Endothelial cell of umbilical vein (primary cell): ENCODE measurements around the gene PGBD5. TPM values are rescaled to one million over a fixed set of nuclear protein-coding genes. Genes with fewer than 3 reads are reported as not detected.
"Not testable (repeated sequence)": the region's sequence is repeated elsewhere in the genome, so short reads cannot be mapped to it uniquely, and the experiment has no call there.

Experiments
- Bru-seq: library from RNA; stranded (reverse); fragments of 400-500 nt; gene quantifications from one replicate; lab custom pipeline; 2021; lab: Mats Ljungman, UMichigan
- BruChase-seq, 2 experiments: library from RNA; stranded (reverse); fragments of 400-500 nt; gene quantifications; one replicate each; lab custom pipeline; 2021; lab: Mats Ljungman, UMichigan
- BruUV-seq: library from RNA; stranded (reverse); fragments of 400-500 nt; replicated peaks from 2 replicates; lab custom pipeline; 2021; lab: Mats Ljungman, UMichigan
- CTCF ChIA-PET: fragments of 300-600, 350-600 bp; sonication (Branson Sonifier 250); formaldehyde crosslinking; loops from one replicate; lab custom pipeline; 2021; ENCODE audit warnings: antibody characterized with exemption, inconsistent platforms; lab: Charles Lee
- POLR2A ChIA-PET: fragments of 300-600, 350-600 bp; sonication (Branson Sonifier 250); formaldehyde crosslinking; loops from one replicate; lab custom pipeline; 2021; ENCODE audit warnings: antibody characterized with exemption, inconsistent platforms; lab: Charles Lee
- DNase-seq: peaks from one replicate; pipeline ENCODE4 v3.0.0-alpha.2; 2011; ENCODE audit warnings: low read depth, low spot score
- FAIRE-seq: peaks from 2 replicates; lab custom pipeline; 2011; peaks lifted over from hg19 to GRCh38; lab: Jason Lieb, UNC
- H2AFZ ChIP-seq: 2 replicates; pipeline ENCODE4 v1.6.0; 2012; ENCODE audit warnings: low read depth, low read length, control low read depth, inconsistent platforms
- H3K27ac ChIP-seq: 2 replicates; pipeline ENCODE4 v1.5.1; 2011; ENCODE audit warnings: low read depth, mild to moderate bottlenecking, control low read depth, low read length, moderate library complexity; ENCODE audit not compliant: insufficient read depth
- H3K27me3 ChIP-seq, 2 experiments: 2 replicates each; pipeline versions ENCODE4 v1.6.0 to v1.6.1; 2011; ENCODE audit warnings: low read length in 2 of 2, mixed read lengths in 1 of 2; ENCODE audit not compliant: control insufficient read depth in 2 of 2, insufficient read depth in 2 of 2
- H3K36me3 ChIP-seq, 2 experiments: 2 replicates in 1 of 2; 3 replicates in 1 of 2; pipeline ENCODE4 v1.5.1; 2011; ENCODE audit warnings: low read length in 2 of 2, mild to moderate bottlenecking in 1 of 2, moderate library complexity in 1 of 2; ENCODE audit not compliant: control insufficient read depth in 2 of 2, insufficient read depth in 2 of 2; ENCODE audit errors: extremely low read depth in 1 of 2
- H3K4me1 ChIP-seq: 3 replicates; pipeline ENCODE4 v1.5.1; 2011; ENCODE audit warnings: mild to moderate bottlenecking, low read length; ENCODE audit not compliant: control insufficient read depth, insufficient read depth; ENCODE audit errors: extremely low read depth
- H3K4me2 ChIP-seq: 2 replicates; pipeline ENCODE4 v1.6.1; 2011; ENCODE audit warnings: low read length, control low read depth, mixed read lengths; ENCODE audit not compliant: insufficient read depth
- H3K4me3 ChIP-seq, 3 experiments: fragments of 200-600 bp in 1 of 3; sonication (generic), shearing (Covaris generic) in 1 of 3; replicated peaks in 1 of 3; 2 replicates each; pipeline ENCODE4 v1.5.1; 2011 to 2016; ENCODE audit warnings: control low read depth in 3 of 3, low read length in 3 of 3, mild to moderate bottlenecking in 2 of 3, inconsistent platforms in 1 of 3, low read depth in 1 of 3, moderate library complexity in 1 of 3; ENCODE audit not compliant: insufficient read depth in 1 of 3
- H3K79me2 ChIP-seq: 2 replicates; pipeline ENCODE4 v1.6.0; 2012; ENCODE audit warnings: low read length, inconsistent platforms; ENCODE audit not compliant: control insufficient read depth, insufficient read depth
- H3K9ac ChIP-seq: replicated peaks from 2 replicates; pipeline ENCODE3; 2011; ENCODE audit warnings: low read length, control low read depth; ENCODE audit not compliant: insufficient read depth; ENCODE audit errors: extremely low read depth
- H3K9me1 ChIP-seq: replicated peaks from 3 replicates; pipeline ENCODE4 v1.6.0; 2011; ENCODE audit warnings: mild to moderate bottlenecking, low read length; ENCODE audit not compliant: control insufficient read depth, insufficient read depth; ENCODE audit errors: extremely low read depth
- H3K9me3 ChIP-seq: replicated peaks from 2 replicates; pipeline ENCODE4 v1.5.1; 2012; ENCODE audit warnings: low read length, inconsistent platforms; ENCODE audit not compliant: control insufficient read depth, insufficient read depth
- H4K20me1 ChIP-seq: replicated peaks from 2 replicates; pipeline ENCODE3; 2011; ENCODE audit warnings: mild to moderate bottlenecking, low read length; ENCODE audit not compliant: control insufficient read depth, insufficient read depth; ENCODE audit errors: extremely low read depth
- FOS ChIP-seq: IDR thresholded peaks from 2 replicates; pipeline ENCODE4 v1.6.1; 2011; ENCODE audit warnings: mild to moderate bottlenecking, low read length, moderate library complexity, borderline replicate concordance; ENCODE audit not compliant: insufficient read depth
- GATA2 ChIP-seq: IDR thresholded peaks from 2 replicates; pipeline ENCODE4 v1.7.0; 2011; ENCODE audit warnings: low read depth, mild to moderate bottlenecking, moderate library complexity, mixed read lengths, low read length; ENCODE audit not compliant: insufficient read length, insufficient read depth
- MYC ChIP-seq: IDR thresholded peaks from one replicate; pipeline ENCODE4 v1.6.1; 2011; ENCODE audit warnings: mild to moderate bottlenecking, low read depth, low read length
- POLR2A ChIP-seq: IDR thresholded peaks from 2 replicates; pipeline ENCODE4 v1.6.1; 2012; ENCODE audit warnings: low read depth, mild to moderate bottlenecking, control low read depth, low read length
- dilution Hi-C: fragments of 300-500 bp; cut with MboI; formaldehyde crosslinking; loops from one replicate; pipeline ENCODE4 v1.15.0; 2019; ENCODE audit warnings: low sequenced_read_pairs; ENCODE audit not compliant: extremely low pct_ligation_motif_present
- intact Hi-C: fragments of 100-400 bp; cut with micrococcal nuclease; formaldehyde crosslinking; loops from one replicate; pipeline ENCODE4 v1.10.0; 2022
- long read RNA-seq: library from polyadenylated mRNA; stranded (forward); transcript quantifications from one replicate; pipeline ENCODE4 v2.0.0, GENCODE V29; 2021
- polyA minus RNA-seq, 3 experiments: library from RNA; depleted of rRNA, polyadenylated mRNA; stranded (reverse); fragments of >200 nt; gene quantifications; 1 replicate in 1 of 3; 2 replicates in 2 of 3; pipeline ENCODE4 v1.2.3, GENCODE V29; 2011
- polyA plus RNA-seq, 4 experiments: library from polyadenylated mRNA; depleted of rRNA in 3 of 4; stranded (reverse) in 3 of 4; unstranded in 1 of 4; fragments of >200 nt; gene quantifications; 2 replicates each; pipeline versions ENCODE4 v1.2.1 to v1.2.3, GENCODE V29; 2011 to 2012; ENCODE audit warnings: missing spikeins in 1 of 4
- total RNA-seq: library from RNA; stranded (reverse); gene quantifications from 2 replicates; pipeline ENCODE4 v1.2.3, GENCODE V29; 2021
- TF ChIP-seq, protein P1 (sequence below): IDR thresholded peaks from 2 replicates; pipeline ENCODE4 v1.6.1; 2011; ENCODE audit not compliant: insufficient read depth, insufficient read length

The PGBD5 gene, protein sequence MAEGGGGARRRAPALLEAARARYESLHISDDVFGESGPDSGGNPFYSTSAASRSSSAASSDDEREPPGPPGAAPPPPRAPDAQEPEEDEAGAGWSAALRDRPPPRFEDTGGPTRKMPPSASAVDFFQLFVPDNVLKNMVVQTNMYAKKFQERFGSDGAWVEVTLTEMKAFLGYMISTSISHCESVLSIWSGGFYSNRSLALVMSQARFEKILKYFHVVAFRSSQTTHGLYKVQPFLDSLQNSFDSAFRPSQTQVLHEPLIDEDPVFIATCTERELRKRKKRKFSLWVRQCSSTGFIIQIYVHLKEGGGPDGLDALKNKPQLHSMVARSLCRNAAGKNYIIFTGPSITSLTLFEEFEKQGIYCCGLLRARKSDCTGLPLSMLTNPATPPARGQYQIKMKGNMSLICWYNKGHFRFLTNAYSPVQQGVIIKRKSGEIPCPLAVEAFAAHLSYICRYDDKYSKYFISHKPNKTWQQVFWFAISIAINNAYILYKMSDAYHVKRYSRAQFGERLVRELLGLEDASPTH
- total RNA-seq: 0.21 TPM in 1 of 2 replicates, not detected in the other
- 0.03 TPM in 1 of 2 replicates, not detected in the other for polyA plus RNA-seq
- polyA plus RNA-seq (2011; cell fraction: cytosol; rRNA removed): 0.06 TPM in 2 replicates
- 0.09 TPM in 1 of 2 replicates, not detected in the other for polyA plus RNA-seq (2011; cell fraction: nucleus; rRNA removed)
- not detected in 2 replicates for polyA plus RNA-seq (2012)
- polyA minus RNA-seq: 0.23 TPM in 1 of 2 replicates, not detected in the other
- 3.2 TPM for polyA minus RNA-seq (2011; cell fraction: cytosol; rRNA and poly(A)+ RNA removed)
- polyA minus RNA-seq (2011; cell fraction: nucleus; rRNA and poly(A)+ RNA removed): not detected in 2 replicates
- percentile 10 among the genes with signal in this experiment for Bru-seq, nascent RNA
- percentile 12 among the genes with signal in this experiment for BruChase-seq, experiment 1, labeled RNA remaining after a 6-hour chase
- BruChase-seq, experiment 2, labeled RNA remaining after a 2-hour chase: percentile 13 among the genes with signal in this experiment
- long read RNA-seq: 0 reads

DNA sequence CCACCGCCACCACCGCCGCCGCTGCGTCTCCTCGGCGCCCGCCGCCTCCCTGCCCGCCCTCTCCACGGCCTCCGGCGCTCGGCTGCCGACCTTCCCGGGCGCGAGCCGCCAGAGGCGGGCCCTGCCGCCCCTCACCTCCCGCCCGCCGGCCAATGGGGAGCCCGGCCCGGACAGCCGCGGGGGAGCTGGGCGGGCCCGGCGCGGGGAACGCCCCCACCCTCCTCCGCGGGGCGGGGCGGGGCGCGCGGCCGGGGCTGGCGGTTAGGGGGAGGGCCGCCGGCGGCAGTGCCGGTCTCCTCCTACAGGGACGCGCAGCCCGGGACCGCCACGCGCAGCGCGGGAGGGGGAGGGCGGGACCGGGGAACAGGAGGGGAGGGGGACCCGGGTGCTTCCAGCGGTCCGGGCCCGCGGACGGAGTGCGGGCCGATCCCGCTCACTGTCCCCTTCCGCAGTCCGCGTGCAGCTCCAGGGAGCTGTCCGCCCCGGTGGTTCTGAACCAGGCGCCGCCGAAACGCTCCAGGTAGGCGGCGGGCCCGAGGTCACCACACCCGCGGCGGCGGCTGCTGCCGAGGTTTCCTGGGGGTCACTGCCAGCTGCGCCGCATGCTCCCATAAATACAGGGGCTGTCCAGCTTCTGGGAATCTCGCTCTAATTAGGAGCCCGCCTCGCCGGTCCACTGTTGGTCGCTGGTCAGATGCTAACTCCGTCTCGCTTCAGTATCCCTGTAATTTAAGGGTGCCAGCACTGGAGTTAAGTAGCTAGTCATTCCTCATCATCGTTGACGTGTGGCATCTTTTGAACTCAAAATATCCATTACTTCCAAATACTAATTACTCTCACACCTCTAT is at the start of gene PGBD5:
Gene PGBD5, minus strand, starts transcription at position 87 of the 848 bp plus-strand sequence. CDS start 404 bp downstream, outside the sequence.
- no peaks in the 10 kb centered on the region for H3K4me1 ChIP-seq
- CTCF ChIA-PET: interaction anchor here (0.7 to 1.0 kb wide), 2 partner anchors 215 to 765 kb away, joined by 3 read pairs; no protein-coding TSS in a partner anchor
- H3K9me3 ChIP-seq: no peaks in the 10 kb centered on the region
- DNase-seq (peak; percentile 58), FAIRE-seq (peak; percentile 38)
- H3K9ac ChIP-seq: no peak within 1 kb of the TSS
- no peaks in the 10 kb centered on the region for H4K20me1 ChIP-seq
- no peak within 1 kb of the TSS for H3K27ac ChIP-seq
- peak within 1 kb of the TSS; percentile 59 for H2AFZ ChIP-seq
- peak within 1 kb of the TSS in 1 of 3 experiments; percentile 42 for H3K4me3 ChIP-seq
- no peaks in the 10 kb centered on the region for H3K79me2 ChIP-seq
- H3K9me1 ChIP-seq: no peaks in the 10 kb centered on the region
- no TSS peak for BruUV-seq
- H3K36me3 ChIP-seq: no peaks in the 10 kb centered on the region
- dilution Hi-C loops: no loop called here
- TF ChIP-seq, protein P1, sequence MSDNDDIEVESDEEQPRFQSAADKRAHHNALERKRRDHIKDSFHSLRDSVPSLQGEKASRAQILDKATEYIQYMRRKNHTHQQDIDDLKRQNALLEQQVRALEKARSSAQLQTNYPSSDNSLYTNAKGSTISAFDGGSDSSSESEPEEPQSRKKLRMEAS: peak; percentile 24
- TF ChIP-seq POLR2A (no peak), GATA2 (no peak), MYC (no peak), FOS (no peak)
- H3K4me2 ChIP-seq: peak within 1 kb of the TSS; percentile 1
- intact Hi-C loops: no loop called here
- POLR2A ChIA-PET: no interaction called here
- H3K27me3 ChIP-seq: peaks cover 29 to 33% of the 10 kb centered on the region in 2 experiments

DNA sequence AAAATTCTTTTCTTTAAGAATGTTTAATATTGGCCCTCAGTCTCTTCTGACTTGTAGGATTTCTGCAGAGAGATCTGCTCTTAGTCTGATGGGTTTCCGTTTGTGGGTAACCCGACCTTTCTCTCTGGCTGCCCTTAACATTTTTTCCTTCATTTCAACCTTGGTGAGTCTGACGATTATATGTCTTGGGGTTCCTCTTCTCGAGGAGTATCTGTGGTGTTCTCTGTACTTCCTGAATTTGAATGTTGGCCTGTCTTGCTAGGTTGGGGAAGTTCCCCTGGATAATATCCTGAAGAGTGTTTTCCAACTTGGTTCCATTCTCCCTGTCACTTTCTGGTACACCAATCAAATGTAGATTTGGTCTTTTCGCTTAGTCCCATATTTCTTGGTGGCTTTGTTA is 48.8 kb upstream of the PGBD5 start:
- BruUV-seq, H3K27me3 ChIP-seq, DNase-seq, H4K20me1 ChIP-seq, H3K9me3 ChIP-seq, H3K4me1 ChIP-seq, intact Hi-C loops, H3K9me1 ChIP-seq, POLR2A ChIA-PET, H3K27ac ChIP-seq, H3K4me2 ChIP-seq, H3K9ac ChIP-seq, H3K36me3 ChIP-seq, FAIRE-seq, H2AFZ ChIP-seq, H3K79me2 ChIP-seq, H3K4me3 ChIP-seq, dilution Hi-C loops, CTCF ChIA-PET: not testable (repeated sequence)

DNA sequence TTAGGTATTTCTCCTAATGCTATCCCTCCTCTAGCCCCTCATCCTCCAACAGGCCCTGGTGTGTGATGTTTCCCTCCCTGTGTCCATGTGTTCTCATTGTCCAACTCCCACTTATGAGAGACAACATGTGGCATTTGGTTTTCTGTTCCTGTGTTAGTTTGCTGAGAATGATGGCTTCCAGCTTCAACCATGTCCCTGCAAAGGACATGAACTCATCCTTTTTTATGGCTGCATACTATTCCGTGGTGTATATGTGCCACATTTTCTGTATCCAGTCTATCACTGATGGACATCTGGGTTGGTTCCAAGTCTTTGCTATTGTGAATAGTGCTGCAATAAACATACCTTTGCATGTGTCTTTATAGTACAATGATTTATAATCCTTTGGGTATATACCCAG is 44.6 kb upstream of the PGBD5 start:
- dilution Hi-C loops, CTCF ChIA-PET, H3K4me2 ChIP-seq: not testable (repeated sequence)

More for the DNA sequence above, 44.6 kb upstream of the PGBD5 start:
- H2AFZ ChIP-seq, H3K27ac ChIP-seq, intact Hi-C loops, H3K36me3 ChIP-seq, DNase-seq, H3K9me1 ChIP-seq, BruUV-seq, H3K4me1 ChIP-seq, H4K20me1 ChIP-seq, H3K9ac ChIP-seq, FAIRE-seq, H3K79me2 ChIP-seq, H3K4me3 ChIP-seq, H3K9me3 ChIP-seq, POLR2A ChIA-PET, H3K27me3 ChIP-seq: not testable (repeated sequence)
